ENCODE data around the gene MLLT3.

GRCh38 chr9:20603524-20604268, 18.6 kb downstream of the MLLT3 start:
- TF ChIP-seq, protein P1, sequence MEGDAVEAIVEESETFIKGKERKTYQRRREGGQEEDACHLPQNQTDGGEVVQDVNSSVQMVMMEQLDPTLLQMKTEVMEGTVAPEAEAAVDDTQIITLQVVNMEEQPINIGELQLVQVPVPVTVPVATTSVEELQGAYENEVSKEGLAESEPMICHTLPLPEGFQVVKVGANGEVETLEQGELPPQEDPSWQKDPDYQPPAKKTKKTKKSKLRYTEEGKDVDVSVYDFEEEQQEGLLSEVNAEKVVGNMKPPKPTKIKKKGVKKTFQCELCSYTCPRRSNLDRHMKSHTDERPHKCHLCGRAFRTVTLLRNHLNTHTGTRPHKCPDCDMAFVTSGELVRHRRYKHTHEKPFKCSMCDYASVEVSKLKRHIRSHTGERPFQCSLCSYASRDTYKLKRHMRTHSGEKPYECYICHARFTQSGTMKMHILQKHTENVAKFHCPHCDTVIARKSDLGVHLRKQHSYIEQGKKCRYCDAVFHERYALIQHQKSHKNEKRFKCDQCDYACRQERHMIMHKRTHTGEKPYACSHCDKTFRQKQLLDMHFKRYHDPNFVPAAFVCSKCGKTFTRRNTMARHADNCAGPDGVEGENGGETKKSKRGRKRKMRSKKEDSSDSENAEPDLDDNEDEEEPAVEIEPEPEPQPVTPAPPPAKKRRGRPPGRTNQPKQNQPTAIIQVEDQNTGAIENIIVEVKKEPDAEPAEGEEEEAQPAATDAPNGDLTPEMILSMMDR (IDR thresholded peaks at IDR 0.05) = no peak
- TF ChIP-seq POLR2A (IDR thresholded peaks at IDR 0.05) = no peak

Measured in suprapubic skin (tissue), 3 donors.